ENCODE results near the gene ZSCAN26. TPM values are rescaled to one million over a fixed set of nuclear protein-coding genes. Genes with fewer than 3 reads are reported as not detected.
"Not testable (repeated sequence)": the region's sequence is repeated elsewhere in the genome, so short reads cannot be mapped to it uniquely, and the experiment has no call there.

The ZSCAN26 gene
- polyA plus RNA-seq, 1 of the 3 experiments (the other 2 are of a cell fraction) = 11.0 TPM

GRCh38 chr6:28296520-28297060, 29.6 kb downstream of the ZSCAN26 start:
- Histone ChIP-seq H3K4me3 (ENCODE audit: low read depth in 2 of 2, low read length in 1 of 2) (no peak overlapping the region), H2AFZ (ENCODE audit: low read depth) (no peak overlapping the region), H4K20me1 (ENCODE audit: insufficient read depth) (no peaks in the 10 kb centered on the region), H3K4me1 (ENCODE audit: control insufficient read depth in 1 of 2, insufficient read depth in 2 of 2, low read depth in 1 of 2, low read length in 1 of 2) (no peaks in the 10 kb centered on the region), H3K9ac (no peak overlapping the region), H3K79me2 (ENCODE audit: insufficient read depth) (no peaks in the 10 kb centered on the region), H3K9me2 (no peaks in the 10 kb centered on the region), H3K4me2 (no peak overlapping the region), H3K27me3 (ENCODE audit: insufficient read depth) (no peaks in the 10 kb centered on the region), H3K27ac (ENCODE audit: low read depth in 2 of 2, low read length in 1 of 2) (no peak overlapping the region), H3K9me3 (no peaks in the 10 kb centered on the region), H3K36me3 (replicated peaks in 1 of 2; ENCODE audit: control insufficient read depth in 1 of 2, insufficient read depth in 2 of 2, low read length in 1 of 2) (peaks cover 20 to 29% of the 10 kb centered on the region in 2 experiments), H3F3A (replicated peaks; ENCODE audit: insufficient read depth) (no peaks in the 10 kb centered on the region)
- ChIA-PET CTCF (no interaction called here), POLR2A (no interaction called here)
- DNase-seq = no peak
- TF ChIP-seq RXRA (IDR thresholded peaks at IDR 0.05; ENCODE audit: borderline replicate concordance, low read depth) (no peak), ELF1 (IDR thresholded peaks at IDR 0.05) (no peak), EZH2phosphoT487 (IDR thresholded peaks at IDR 0.05; ENCODE audit: borderline replicate concordance, low read depth) (no peak)
- 97% methylated on average over 7 of the region's 7 CpGs for WGBS (ENCODE audit: low lambda C conversion rate)

- H3K4me3 ChIP-seq (ENCODE audit: low read depth in 2 of 2, low read length in 1 of 2) = no peak overlapping the region
- H3F3A ChIP-seq (replicated peaks; ENCODE audit: insufficient read depth) = no peaks in the 10 kb centered on the region
- H3K27me3 ChIP-seq (ENCODE audit: insufficient read depth) = no peaks in the 10 kb centered on the region
- H2AFZ ChIP-seq (ENCODE audit: low read depth) = no peak overlapping the region
- ChIA-PET CTCF (no interaction called here), POLR2A (no interaction called here)
- H3K27ac ChIP-seq (ENCODE audit: low read depth in 2 of 2, low read length in 1 of 2) = no peak overlapping the region
- peaks cover 8 to 16% of the 10 kb centered on the region in 2 experiments for H3K36me3 ChIP-seq (replicated peaks in 1 of 2; ENCODE audit: control insufficient read depth in 1 of 2, insufficient read depth in 2 of 2, low read length in 1 of 2)
- no peaks in the 10 kb centered on the region for H3K4me1 ChIP-seq (ENCODE audit: control insufficient read depth in 1 of 2, insufficient read depth in 2 of 2, low read depth in 1 of 2, low read length in 1 of 2)
- no peaks in the 10 kb centered on the region for H3K9me3 ChIP-seq
- TF ChIP-seq RFX5 (IDR thresholded peaks at IDR 0.05; ENCODE audit: low read length) = no peak
- no peak for TF ChIP-seq IRF3 (IDR thresholded peaks at IDR 0.05; ENCODE audit: low read depth, low read length)
- TF ChIP-seq CTCF (IDR thresholded peaks at IDR 0.05) = no peak
- no peak for TF ChIP-seq POLR2AphosphoS5 (IDR thresholded peaks at IDR 0.05; ENCODE audit: low read depth, low read length)
- TF ChIP-seq, protein P1, sequence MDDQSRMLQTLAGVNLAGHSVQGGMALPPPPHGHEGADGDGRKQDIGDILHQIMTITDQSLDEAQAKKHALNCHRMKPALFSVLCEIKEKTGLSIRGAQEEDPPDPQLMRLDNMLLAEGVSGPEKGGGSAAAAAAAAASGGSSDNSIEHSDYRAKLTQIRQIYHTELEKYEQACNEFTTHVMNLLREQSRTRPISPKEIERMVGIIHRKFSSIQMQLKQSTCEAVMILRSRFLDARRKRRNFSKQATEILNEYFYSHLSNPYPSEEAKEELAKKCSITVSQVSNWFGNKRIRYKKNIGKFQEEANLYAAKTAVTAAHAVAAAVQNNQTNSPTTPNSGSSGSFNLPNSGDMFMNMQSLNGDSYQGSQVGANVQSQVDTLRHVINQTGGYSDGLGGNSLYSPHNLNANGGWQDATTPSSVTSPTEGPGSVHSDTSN (IDR thresholded peaks at IDR 0.05) = no peak
- no peak for TF ChIP-seq FOSL2 (IDR thresholded peaks at IDR 0.05; ENCODE audit: borderline replicate concordance, low read depth)
- no peak for TF ChIP-seq FOXJ3 (CRISPR knock-in tag; IDR thresholded peaks at IDR 0.05)
- no peak for TF ChIP-seq RAD21 (IDR thresholded peaks at IDR 0.05; ENCODE audit: low read length)
- 93% methylated on average over 3 of the region's 3 CpGs for WGBS (ENCODE audit: low lambda C conversion rate)
- H3K9ac ChIP-seq = no peak overlapping the region
- H3K9me2 ChIP-seq = no peaks in the 10 kb centered on the region
- H4K20me1 ChIP-seq (ENCODE audit: insufficient read depth) = no peaks in the 10 kb centered on the region
- no peaks in the 10 kb centered on the region for H3K79me2 ChIP-seq (ENCODE audit: insufficient read depth)
- no peak overlapping the region for H3K4me2 ChIP-seq
- DNase-seq = no peak
Observed at GRCh38 chr6:28303570-28303969, 36.6 kb downstream of the ZSCAN26 start.

GRCh38 chr6:28306363-28306762, 39.4 kb downstream of the ZSCAN26 start:
- H3K9me2 ChIP-seq; POLR2A ChIA-PET; H3K27me3 ChIP-seq (ENCODE audit: insufficient read depth); DNase-seq; CTCF ChIA-PET; H3K36me3 ChIP-seq (replicated peaks in 1 of 2; ENCODE audit: control insufficient read depth in 1 of 2, insufficient read depth in 2 of 2, low read length in 1 of 2); H3K4me3 ChIP-seq (ENCODE audit: low read depth in 2 of 2, low read length in 1 of 2); H3K9ac ChIP-seq; H3K27ac ChIP-seq (ENCODE audit: low read depth in 2 of 2, low read length in 1 of 2); H4K20me1 ChIP-seq (ENCODE audit: insufficient read depth); H3K4me2 ChIP-seq; H3F3A ChIP-seq (replicated peaks; ENCODE audit: insufficient read depth); H3K9me3 ChIP-seq; H2AFZ ChIP-seq (ENCODE audit: low read depth); H3K4me1 ChIP-seq (ENCODE audit: control insufficient read depth in 1 of 2, insufficient read depth in 2 of 2, low read depth in 1 of 2, low read length in 1 of 2); H3K79me2 ChIP-seq (ENCODE audit: insufficient read depth): not testable (repeated sequence)
